DOHH2 (cell line): Measurements from ENCODE around the gene EEFSEC.

ENCODE experiments used
- H3F3A ChIP-seq: fragments of 200-600 bp; sonication (generic), shearing (Covaris generic); 2 replicates; pipeline ENCODE4 v1.6.0; 2016; ENCODE audit warnings: antibody characterized with exemption, mild to moderate bottlenecking; ENCODE audit not compliant: control insufficient read depth, insufficient read depth
- H3K27ac ChIP-seq: fragments of 200-600 bp; sonication (generic); 2 replicates; pipeline ENCODE4 v1.5.1; 2014; ENCODE audit warnings: low read depth, mild to moderate bottlenecking, low read length, moderate library complexity
- H3K27me3 ChIP-seq: fragments of 200-600 bp; sonication (generic); 2 replicates; pipeline ENCODE4 v1.6.1; 2014; ENCODE audit warnings: mild to moderate bottlenecking, low read length, mixed read lengths; ENCODE audit not compliant: control insufficient read depth
- H3K36me3 ChIP-seq: fragments of 200-600 bp; sonication (generic); 2 replicates; pipeline ENCODE4 v1.6.1; 2014; ENCODE audit warnings: mild to moderate bottlenecking, low read length, moderate library complexity, mixed read lengths; ENCODE audit not compliant: control insufficient read depth
- H3K4me1 ChIP-seq: fragments of 200-600 bp; sonication (generic); 2 replicates; pipeline ENCODE4 v1.6.1; 2014; ENCODE audit warnings: mild to moderate bottlenecking, low read length, mixed read lengths; ENCODE audit not compliant: control insufficient read depth
- H3K4me2 ChIP-seq: fragments of 200-600 bp; sonication (generic); 2 replicates; pipeline ENCODE4 v1.6.0; 2014; ENCODE audit warnings: mild to moderate bottlenecking, low read length, moderate library complexity
- H3K4me3 ChIP-seq: fragments of 200-600 bp; sonication (generic); 2 replicates; pipeline ENCODE4 v1.5.1; 2014; ENCODE audit warnings: mild to moderate bottlenecking, low read length, mixed read lengths
- H3K79me2 ChIP-seq: fragments of 200-600 bp; sonication (generic); 2 replicates; pipeline ENCODE4 v1.6.1; 2014; ENCODE audit warnings: mild to moderate bottlenecking, low read length, mixed read lengths; ENCODE audit not compliant: control insufficient read depth
- H3K9me2 ChIP-seq: fragments of 200-600 bp; sonication (generic); replicated peaks from 2 replicates; pipeline ENCODE4 v1.6.1; 2014; ENCODE audit warnings: mild to moderate bottlenecking, low read length, mixed read lengths; ENCODE audit not compliant: control insufficient read depth
- H3K9me3 ChIP-seq: fragments of 200-600 bp; sonication (generic); 2 replicates; pipeline ENCODE4 v1.6.1; 2014; ENCODE audit warnings: antibody characterized with exemption, low read length, mixed read lengths; ENCODE audit not compliant: control insufficient read depth, insufficient read depth
- H4K20me1 ChIP-seq: fragments of 200-600 bp; sonication (generic); 2 replicates; pipeline ENCODE4 v1.6.0; 2014; ENCODE audit warnings: low read depth, mild to moderate bottlenecking, antibody characterized with exemption, low read length, moderate library complexity; ENCODE audit not compliant: control insufficient read depth, insufficient read depth
- EZH2phosphoT487 ChIP-seq: fragments of 200-600 bp; sonication (generic); IDR thresholded peaks from 2 replicates; pipeline ENCODE4 v1.6.1; 2017; ENCODE audit warnings: borderline replicate concordance, mild to moderate bottlenecking, antibody characterized with exemption, low read length, moderate library complexity, mixed read lengths
- TF ChIP-seq, protein P1 (sequence below): fragments of 200-600 bp; sonication (generic); IDR thresholded peaks from one replicate; pipeline ENCODE4 v1.5.1; 2014; ENCODE audit warnings: antibody characterized with exemption, mild to moderate bottlenecking, low read depth, low read length; ENCODE audit not compliant: poor library complexity, severe bottlenecking

Gene EEFSEC

DNA sequence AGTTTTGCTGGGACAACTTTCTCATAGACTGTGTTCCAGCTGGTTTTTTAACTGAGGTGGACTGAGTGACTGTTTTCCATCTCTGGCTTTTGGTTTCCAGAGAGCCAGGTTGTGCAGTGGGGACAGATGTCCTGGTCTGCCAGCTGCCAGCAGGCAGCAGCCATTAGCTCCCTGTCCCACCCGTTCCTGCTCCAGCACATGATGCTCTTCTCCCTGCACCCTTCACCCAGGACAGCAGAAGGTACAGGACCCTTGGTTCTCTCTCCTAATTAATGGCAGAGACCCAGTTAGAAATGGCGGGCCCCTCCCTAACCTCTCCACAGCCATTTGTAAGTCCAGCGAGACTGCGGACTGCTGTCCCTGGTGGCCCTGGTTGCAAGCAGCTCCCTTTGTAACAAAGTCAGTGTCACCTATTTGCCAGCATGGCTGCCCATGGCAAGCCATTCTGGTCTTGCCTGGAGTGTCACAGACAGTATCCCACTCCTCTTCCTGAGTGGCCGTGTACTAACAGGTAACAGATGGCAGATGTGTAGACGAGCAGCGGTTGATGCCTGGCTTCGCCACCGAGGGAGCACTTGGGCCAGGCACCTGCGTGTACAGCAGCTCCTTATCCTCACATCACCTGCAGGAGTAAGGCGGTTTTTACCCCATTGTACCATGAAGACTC lies 165.1 kb downstream of the EEFSEC start:
- Histone ChIP-seq H4K20me1 (no peaks in the 10 kb centered on the region), H3K36me3 (no peaks in the 10 kb centered on the region; the same call in 1 of the 2 replicates), H3K27ac (no peak overlapping the region), H3K9me2 (no peaks in the 10 kb centered on the region), H3K79me2 (no peaks in the 10 kb centered on the region), H3K9me3 (no peaks in the 10 kb centered on the region), H3K4me1 (no peaks in the 10 kb centered on the region), H3K4me2 (no peak overlapping the region), H3K27me3 (no peaks in the 10 kb centered on the region), H3K4me3 (no peak overlapping the region), H3F3A (no peaks in the 10 kb centered on the region)
- TF ChIP-seq, protein P1, sequence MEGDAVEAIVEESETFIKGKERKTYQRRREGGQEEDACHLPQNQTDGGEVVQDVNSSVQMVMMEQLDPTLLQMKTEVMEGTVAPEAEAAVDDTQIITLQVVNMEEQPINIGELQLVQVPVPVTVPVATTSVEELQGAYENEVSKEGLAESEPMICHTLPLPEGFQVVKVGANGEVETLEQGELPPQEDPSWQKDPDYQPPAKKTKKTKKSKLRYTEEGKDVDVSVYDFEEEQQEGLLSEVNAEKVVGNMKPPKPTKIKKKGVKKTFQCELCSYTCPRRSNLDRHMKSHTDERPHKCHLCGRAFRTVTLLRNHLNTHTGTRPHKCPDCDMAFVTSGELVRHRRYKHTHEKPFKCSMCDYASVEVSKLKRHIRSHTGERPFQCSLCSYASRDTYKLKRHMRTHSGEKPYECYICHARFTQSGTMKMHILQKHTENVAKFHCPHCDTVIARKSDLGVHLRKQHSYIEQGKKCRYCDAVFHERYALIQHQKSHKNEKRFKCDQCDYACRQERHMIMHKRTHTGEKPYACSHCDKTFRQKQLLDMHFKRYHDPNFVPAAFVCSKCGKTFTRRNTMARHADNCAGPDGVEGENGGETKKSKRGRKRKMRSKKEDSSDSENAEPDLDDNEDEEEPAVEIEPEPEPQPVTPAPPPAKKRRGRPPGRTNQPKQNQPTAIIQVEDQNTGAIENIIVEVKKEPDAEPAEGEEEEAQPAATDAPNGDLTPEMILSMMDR: no peak
- no peak for TF ChIP-seq EZH2phosphoT487

DNA sequence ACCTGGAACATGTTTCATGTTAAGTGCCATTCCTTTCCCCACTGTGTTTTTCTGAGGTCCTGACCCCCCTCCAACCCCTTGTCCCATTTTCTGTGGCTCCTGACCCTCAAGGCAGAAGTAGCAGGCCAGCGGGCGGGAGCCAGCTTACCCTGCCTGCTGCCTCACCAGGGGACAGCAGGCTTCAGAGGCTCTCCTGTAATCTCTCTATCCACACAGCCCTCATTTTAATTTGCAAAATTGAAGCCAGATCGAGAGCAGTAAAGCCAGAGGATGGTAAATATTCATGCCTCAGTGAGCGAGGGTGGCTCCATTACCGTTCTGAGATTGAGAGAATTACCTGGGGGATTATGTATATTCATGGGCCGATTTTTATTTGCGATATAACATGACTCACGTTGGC lies 165.8 kb downstream of the EEFSEC start:
- H3K4me2 ChIP-seq: no peak overlapping the region
- no peaks in the 10 kb centered on the region for H3K9me3 ChIP-seq
- no peak overlapping the region for H3K27ac ChIP-seq
- no peaks in the 10 kb centered on the region for H3K79me2 ChIP-seq
- TF ChIP-seq EZH2phosphoT487: no peak
- TF ChIP-seq, protein P1: no peak
- H3K4me1 ChIP-seq: no peaks in the 10 kb centered on the region
- H3K9me2 ChIP-seq: no peaks in the 10 kb centered on the region
- H4K20me1 ChIP-seq: no peaks in the 10 kb centered on the region
- H3F3A ChIP-seq: no peaks in the 10 kb centered on the region
- H3K4me3 ChIP-seq: no peak overlapping the region
- no peaks in the 10 kb centered on the region; the same call in 1 of the 2 replicates for H3K36me3 ChIP-seq
- no peaks in the 10 kb centered on the region for H3K27me3 ChIP-seq

DNA sequence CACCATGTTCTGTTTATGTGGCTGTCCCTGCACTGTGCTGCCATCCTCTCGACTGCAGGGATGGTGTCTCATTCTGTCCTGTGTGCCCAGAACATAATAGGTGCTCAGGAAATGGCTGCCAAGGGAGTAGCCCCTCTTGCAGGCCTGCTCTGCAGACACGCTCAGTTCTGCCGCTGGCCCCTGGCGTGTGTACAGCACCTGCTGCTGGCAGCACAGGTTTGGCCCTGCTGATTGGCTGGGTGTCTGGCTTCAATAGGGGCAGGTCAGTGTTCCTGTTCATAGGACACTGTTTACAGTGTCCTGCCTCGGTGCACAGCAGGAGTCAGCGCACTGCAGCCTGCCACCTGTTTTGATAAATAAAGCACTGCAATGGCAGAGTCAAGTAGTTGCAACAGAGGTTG lies 166.5 kb downstream of the EEFSEC start:
- Histone ChIP-seq H3K27ac (no peak overlapping the region), H3K9me2 (no peaks in the 10 kb centered on the region), H3K79me2 (no peaks in the 10 kb centered on the region), H3K36me3 (no peaks in the 10 kb centered on the region; the same call in 1 of the 2 replicates), H3K4me2 (no peak overlapping the region), H3F3A (no peaks in the 10 kb centered on the region), H3K9me3 (no peaks in the 10 kb centered on the region), H4K20me1 (no peaks in the 10 kb centered on the region), H3K4me3 (no peak overlapping the region), H3K4me1 (no peaks in the 10 kb centered on the region), H3K27me3 (no peaks in the 10 kb centered on the region)
- TF ChIP-seq, protein P1: no peak
- no peak for TF ChIP-seq EZH2phosphoT487
